ENCODE measurements around the gene PLEKHS1.

The PLEKHS1 gene

DNA sequence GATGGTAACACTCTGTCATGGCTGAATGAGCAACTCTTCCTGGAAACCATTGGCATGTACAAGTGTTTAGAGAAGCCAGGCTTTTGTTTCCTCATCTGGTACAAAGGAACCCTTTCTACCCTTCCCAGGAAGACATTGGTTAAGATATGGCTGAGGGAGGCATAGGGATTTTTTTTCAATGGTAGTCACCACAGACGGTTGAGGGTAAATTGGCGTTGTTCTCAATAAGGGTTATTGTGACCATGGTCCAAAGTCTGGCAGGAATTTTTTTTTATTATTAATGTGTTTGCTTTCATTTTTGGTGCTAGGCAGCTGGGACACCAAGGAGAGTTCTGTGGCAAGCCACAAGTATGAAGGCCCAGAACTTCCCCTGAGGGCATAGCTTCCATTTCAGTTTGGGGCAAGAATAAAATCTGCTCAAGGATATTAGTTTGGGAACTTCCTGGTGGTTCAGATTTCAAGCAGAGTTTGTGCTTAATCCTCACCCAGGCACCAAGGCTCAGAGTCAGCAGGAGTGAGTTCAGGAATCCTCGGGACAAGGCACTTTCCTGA, at the start of gene PLEKHS1:
Gene PLEKHS1, plus strand, starts transcription at position 502 of the 552 bp plus-strand sequence. CDS start 3,596 bp downstream, outside the sequence.
- H3K9ac ChIP-seq (ENCODE audit: insufficient read length, low read depth): no peak within 1 kb of the TSS
- no peaks in the 10 kb centered on the region for H3K27me3 ChIP-seq (ENCODE audit: insufficient read depth, insufficient read length)
- H3K9me3 ChIP-seq (ENCODE audit: insufficient read depth, low read length): no peaks in the 10 kb centered on the region
- no peaks in the 10 kb centered on the region for H3K36me3 ChIP-seq (ENCODE audit: insufficient read depth, insufficient read length, low read length)
- H3K4me3 ChIP-seq (ENCODE audit: insufficient read length, low read depth): no peak within 1 kb of the TSS
- no peak for DNase-seq (ENCODE audit: low read depth, low spot score)
- no peak for TF ChIP-seq ZNF274 (IDR thresholded peaks at IDR 0.05; ENCODE audit: low read depth, low read length)
- no peaks in the 10 kb centered on the region for H3K4me1 ChIP-seq (ENCODE audit: insufficient read depth, insufficient read length)

DNA sequence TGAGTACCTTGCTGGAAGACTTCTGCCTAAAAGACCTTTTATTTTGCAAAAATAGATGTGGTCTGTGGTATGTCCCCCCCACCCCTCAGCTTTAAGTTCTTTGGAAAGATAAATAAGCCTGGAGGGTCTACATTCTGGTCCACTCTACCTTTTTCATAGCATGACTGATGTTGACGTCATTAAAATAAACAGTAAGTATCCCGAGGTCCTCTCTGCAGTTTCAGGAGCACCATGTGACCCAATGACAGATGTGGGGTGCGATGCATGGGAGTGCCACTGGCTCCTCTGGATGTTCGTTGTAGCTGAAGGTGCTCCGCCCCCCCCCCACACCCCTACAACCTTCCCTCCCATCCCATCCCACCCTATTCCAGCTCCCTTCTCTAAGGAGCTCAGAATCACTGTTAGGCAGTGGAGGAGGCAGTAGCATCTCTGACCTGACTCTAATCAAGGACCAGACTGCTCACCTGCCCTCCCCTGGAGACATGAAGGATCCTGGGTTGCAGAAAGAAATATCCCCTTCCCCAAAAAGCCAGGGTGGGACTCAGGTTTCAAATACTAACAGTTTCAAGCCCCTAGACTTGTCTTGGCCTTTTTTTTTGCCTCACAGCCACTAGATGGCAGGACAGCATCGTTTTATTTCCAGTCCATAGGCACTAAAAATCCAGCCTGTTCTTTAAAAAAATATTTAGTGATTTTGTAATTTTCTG, 46.7 kb upstream of the PLEKHS1 start:
- no peak overlapping the region for H3K4me3 ChIP-seq (ENCODE audit: insufficient read length, low read depth)
- no peaks in the 10 kb centered on the region for H3K9me3 ChIP-seq (ENCODE audit: insufficient read depth, low read length)
- peaks cover 4% of the 10 kb centered on the region for H3K4me1 ChIP-seq (ENCODE audit: insufficient read depth, insufficient read length)
- no peak overlapping the region for H3K9ac ChIP-seq (ENCODE audit: insufficient read length, low read depth)
- TF ChIP-seq SUZ12 (IDR thresholded peaks at IDR 0.05; ENCODE audit: extremely low read depth, insufficient read depth, insufficient read length): no peak
- TF ChIP-seq YY1 (IDR thresholded peaks at IDR 0.05; ENCODE audit: insufficient read depth, insufficient read length): no peak
- TF ChIP-seq ZNF274 (IDR thresholded peaks at IDR 0.05; ENCODE audit: low read depth, low read length): no peak
- H3K36me3 ChIP-seq (ENCODE audit: insufficient read depth, insufficient read length, low read length): peaks cover 6% of the 10 kb centered on the region
- no peak for DNase-seq (ENCODE audit: low read depth, low spot score)
- no peaks in the 10 kb centered on the region for H3K27me3 ChIP-seq (ENCODE audit: insufficient read depth, insufficient read length)

DNA sequence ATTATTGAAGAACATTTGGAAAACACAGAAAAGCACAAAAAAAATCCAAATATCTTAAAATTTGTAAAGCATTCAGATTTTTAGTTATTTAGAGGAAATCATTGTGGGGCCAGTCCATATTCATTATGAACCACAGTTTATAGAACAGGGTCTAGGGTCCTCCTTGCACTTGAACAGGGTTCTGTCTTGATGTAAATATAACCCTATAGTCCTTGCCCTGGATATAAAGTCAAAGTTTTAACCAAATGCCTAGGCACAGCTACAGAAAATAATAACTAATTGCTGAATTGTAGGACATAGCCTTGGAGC, 46.2 kb upstream of the PLEKHS1 start:
- Histone ChIP-seq H3K9me3 (ENCODE audit: insufficient read depth, low read length) (no peaks in the 10 kb centered on the region), H3K9ac (ENCODE audit: insufficient read length, low read depth) (no peak overlapping the region), H3K36me3 (ENCODE audit: insufficient read depth, insufficient read length, low read length) (peaks cover 4% of the 10 kb centered on the region), H3K4me3 (ENCODE audit: insufficient read length, low read depth) (no peak overlapping the region), H3K4me1 (ENCODE audit: insufficient read depth, insufficient read length) (peaks cover 4% of the 10 kb centered on the region), H3K27me3 (ENCODE audit: insufficient read depth, insufficient read length) (no peaks in the 10 kb centered on the region)
- TF ChIP-seq ZNF274 (IDR thresholded peaks at IDR 0.05; ENCODE audit: low read depth, low read length): no peak
- TF ChIP-seq YY1 (IDR thresholded peaks at IDR 0.05; ENCODE audit: insufficient read depth, insufficient read length): no peak
- no peak for TF ChIP-seq SUZ12 (IDR thresholded peaks at IDR 0.05; ENCODE audit: extremely low read depth, insufficient read depth, insufficient read length)
- no peak for DNase-seq (ENCODE audit: low read depth, low spot score)

DNA sequence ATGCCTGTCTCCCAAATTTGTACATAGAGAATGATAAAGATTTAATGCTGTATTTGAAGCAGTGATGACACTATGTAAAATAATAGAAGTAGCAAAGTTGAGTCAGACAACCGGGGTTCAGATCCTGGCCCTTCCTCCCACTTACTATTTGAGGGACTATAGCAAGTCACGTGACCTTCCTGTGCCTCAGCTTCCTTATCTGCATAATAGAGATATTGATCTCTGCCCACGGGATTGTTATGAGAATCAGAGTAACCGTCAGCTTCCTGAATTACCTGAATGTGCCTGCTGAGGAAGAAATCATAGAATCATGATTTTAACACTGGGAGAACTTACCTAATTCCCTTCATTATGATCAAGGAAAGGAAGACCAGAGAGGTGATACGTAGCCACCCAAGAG, 44.9 kb upstream of the PLEKHS1 start:
- DNase-seq (ENCODE audit: low read depth, low spot score): no peak
- Histone ChIP-seq H3K36me3 (ENCODE audit: insufficient read depth, insufficient read length, low read length) (peaks cover 1% of the 10 kb centered on the region), H3K27me3 (ENCODE audit: insufficient read depth, insufficient read length) (no peaks in the 10 kb centered on the region), H3K9me3 (ENCODE audit: insufficient read depth, low read length) (no peaks in the 10 kb centered on the region), H3K4me1 (ENCODE audit: insufficient read depth, insufficient read length) (peaks cover 4% of the 10 kb centered on the region), H3K9ac (ENCODE audit: insufficient read length, low read depth) (no peak overlapping the region), H3K4me3 (ENCODE audit: insufficient read length, low read depth) (no peak overlapping the region)
- TF ChIP-seq SUZ12 (IDR thresholded peaks at IDR 0.05; ENCODE audit: extremely low read depth, insufficient read depth, insufficient read length) (no peak), ZNF274 (IDR thresholded peaks at IDR 0.05; ENCODE audit: low read depth, low read length) (no peak), YY1 (IDR thresholded peaks at IDR 0.05; ENCODE audit: insufficient read depth, insufficient read length) (no peak)

DNA sequence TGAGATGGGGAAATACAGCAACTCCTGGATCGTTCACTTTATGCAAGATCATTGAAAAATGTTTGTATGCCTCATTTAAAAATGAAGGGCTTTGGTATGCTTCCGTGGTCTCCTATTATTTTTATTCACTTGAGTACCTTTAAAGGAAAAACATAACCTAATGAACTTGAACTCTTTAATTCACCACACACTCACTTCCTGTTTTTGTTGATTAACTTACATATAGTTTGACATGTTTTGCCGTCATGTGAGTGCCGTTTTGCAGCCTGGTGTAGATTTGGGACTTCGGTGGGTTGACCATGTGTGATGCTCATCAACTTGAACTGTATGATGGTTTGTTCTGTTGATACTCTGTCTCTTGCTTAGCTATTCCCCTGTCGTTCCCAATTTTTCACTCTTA, 42.8 kb upstream of the PLEKHS1 start:
- Histone ChIP-seq H3K4me3 (ENCODE audit: insufficient read length, low read depth) (no peak overlapping the region), H3K36me3 (ENCODE audit: insufficient read depth, insufficient read length, low read length) (peaks cover 4% of the 10 kb centered on the region), H3K27me3 (ENCODE audit: insufficient read depth, insufficient read length) (no peaks in the 10 kb centered on the region), H3K9ac (ENCODE audit: insufficient read length, low read depth) (no peak overlapping the region), H3K4me1 (ENCODE audit: insufficient read depth, insufficient read length) (peaks cover 4% of the 10 kb centered on the region), H3K9me3 (ENCODE audit: insufficient read depth, low read length) (no peaks in the 10 kb centered on the region)
- no peak for TF ChIP-seq ZNF274 (IDR thresholded peaks at IDR 0.05; ENCODE audit: low read depth, low read length)
- TF ChIP-seq SUZ12 (IDR thresholded peaks at IDR 0.05; ENCODE audit: extremely low read depth, insufficient read depth, insufficient read length): no peak
- TF ChIP-seq YY1 (IDR thresholded peaks at IDR 0.05; ENCODE audit: insufficient read depth, insufficient read length): no peak
- no peak for DNase-seq (ENCODE audit: low read depth, low spot score)

DNA sequence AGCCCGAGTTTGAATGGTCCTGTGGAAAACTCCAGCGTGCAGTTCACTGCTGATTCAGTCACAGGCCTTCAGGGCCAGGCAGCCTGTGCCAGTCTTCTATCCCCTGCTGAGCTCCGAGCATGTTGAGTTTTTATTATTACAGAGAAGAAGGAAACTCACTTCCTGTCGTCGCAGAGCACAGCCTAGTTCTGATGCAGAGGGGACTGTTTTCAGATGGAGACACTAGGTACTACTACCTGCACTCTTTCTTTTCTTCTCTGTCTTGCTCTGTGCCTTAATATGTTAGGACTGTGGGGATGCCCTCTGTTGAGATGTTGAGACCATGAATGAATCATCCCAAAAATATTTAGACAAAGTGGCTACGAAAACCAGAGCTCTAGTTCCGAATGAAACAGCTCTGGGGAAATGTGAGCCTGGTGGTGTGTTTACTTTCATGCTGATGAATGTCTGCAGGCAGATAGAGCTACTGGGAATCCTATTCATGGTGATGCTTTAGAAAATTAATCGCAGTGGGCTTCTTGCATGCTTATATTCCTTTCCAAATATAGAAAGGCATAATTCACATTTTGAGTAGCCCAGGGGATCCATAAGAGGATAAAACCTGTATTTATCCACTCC, 42.2 kb upstream of the PLEKHS1 start:
- Histone ChIP-seq H3K9ac (ENCODE audit: insufficient read length, low read depth) (peak overlapping the region; percentile 21), H3K36me3 (ENCODE audit: insufficient read depth, insufficient read length, low read length) (peaks cover 6% of the 10 kb centered on the region), H3K4me1 (ENCODE audit: insufficient read depth, insufficient read length) (peaks cover 4% of the 10 kb centered on the region), H3K4me3 (ENCODE audit: insufficient read length, low read depth) (no peak overlapping the region), H3K27me3 (ENCODE audit: insufficient read depth, insufficient read length) (no peaks in the 10 kb centered on the region), H3K9me3 (ENCODE audit: insufficient read depth, low read length) (no peaks in the 10 kb centered on the region)
- no peak for DNase-seq (ENCODE audit: low read depth, low spot score)
- TF ChIP-seq SUZ12 (IDR thresholded peaks at IDR 0.05; ENCODE audit: extremely low read depth, insufficient read depth, insufficient read length) (no peak), YY1 (IDR thresholded peaks at IDR 0.05; ENCODE audit: insufficient read depth, insufficient read length) (no peak), ZNF274 (IDR thresholded peaks at IDR 0.05; ENCODE audit: low read depth, low read length) (no peak)

DNA sequence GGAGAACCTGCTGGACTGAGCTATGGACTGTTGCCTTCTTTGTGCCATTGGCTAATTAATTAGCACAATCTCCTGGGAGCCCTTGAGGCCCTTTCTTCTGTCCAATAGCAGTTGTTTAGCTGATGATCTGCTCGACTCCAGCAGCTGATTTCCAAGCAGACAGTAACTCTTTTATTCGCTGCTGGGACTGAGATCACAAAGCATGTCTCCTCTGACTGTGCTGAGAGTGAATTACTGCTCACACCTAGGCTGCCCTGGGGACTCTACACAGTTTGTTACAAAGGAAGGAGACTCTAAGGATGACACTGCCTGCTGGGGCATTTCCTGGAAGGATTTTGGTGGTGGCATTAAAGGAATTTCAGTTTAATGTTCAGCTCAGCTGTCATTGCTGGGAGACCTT, 40.3 kb upstream of the PLEKHS1 start:
- TF ChIP-seq YY1 (IDR thresholded peaks at IDR 0.05; ENCODE audit: insufficient read depth, insufficient read length) (no peak), SUZ12 (IDR thresholded peaks at IDR 0.05; ENCODE audit: extremely low read depth, insufficient read depth, insufficient read length) (no peak), ZNF274 (IDR thresholded peaks at IDR 0.05; ENCODE audit: low read depth, low read length) (no peak)
- H3K4me1 ChIP-seq (ENCODE audit: insufficient read depth, insufficient read length): peaks cover 4% of the 10 kb centered on the region
- H3K9ac ChIP-seq (ENCODE audit: insufficient read length, low read depth): no peak overlapping the region
- no peak for DNase-seq (ENCODE audit: low read depth, low spot score)
- H3K4me3 ChIP-seq (ENCODE audit: insufficient read length, low read depth): no peak overlapping the region
- H3K27me3 ChIP-seq (ENCODE audit: insufficient read depth, insufficient read length): no peaks in the 10 kb centered on the region
- no peaks in the 10 kb centered on the region for H3K9me3 ChIP-seq (ENCODE audit: insufficient read depth, low read length)
- H3K36me3 ChIP-seq (ENCODE audit: insufficient read depth, insufficient read length, low read length): peaks cover 9% of the 10 kb centered on the region
